Karpas-422 (cell line): ENCODE measurements around the gene LPCAT2. TPM values are rescaled to one million over a fixed set of nuclear protein-coding genes. Genes with fewer than 3 reads are reported as not detected.

Experiments used
- DNase-seq: peaks from one replicate; pipeline ENCODE4 v3.0.0-alpha.2; 2015
- H2AFZ ChIP-seq: fragments of 200-600 bp; sonication (generic); 2 replicates; pipeline ENCODE4 v1.6.1; 2014; ENCODE audit warnings: antibody characterized with exemption, low read length, mixed read lengths
- H3K27ac ChIP-seq: fragments of 200-600 bp; sonication (generic); 2 replicates; pipeline ENCODE4 v1.5.1; 2014; ENCODE audit warnings: mild to moderate bottlenecking, low read length, moderate library complexity
- H3K27me3 ChIP-seq: fragments of 200-600 bp; sonication (generic); 2 replicates; pipeline ENCODE4 v1.6.1; 2014; ENCODE audit warnings: low read length, mixed read lengths
- H3K36me3 ChIP-seq: fragments of 200-600 bp; sonication (generic); 2 replicates; pipeline ENCODE4 v1.6.1; 2014; ENCODE audit warnings: low read length, mixed read lengths; ENCODE audit not compliant: insufficient read depth
- H3K4me1 ChIP-seq: fragments of 200-600 bp; sonication (generic); 2 replicates; pipeline ENCODE4 v1.6.1; 2014; ENCODE audit warnings: mild to moderate bottlenecking, low read length, mixed read lengths
- H3K4me2 ChIP-seq: fragments of 200-600 bp; sonication (generic); 2 replicates; pipeline ENCODE4 v1.6.1; 2014; ENCODE audit warnings: low read length, low read depth, mild to moderate bottlenecking; ENCODE audit not compliant: poor library complexity, severe bottlenecking
- H3K4me3 ChIP-seq: fragments of 200-600 bp; sonication (generic); 2 replicates; pipeline ENCODE4 v1.5.1; 2014; ENCODE audit warnings: mild to moderate bottlenecking, antibody characterized with exemption, low read length, mixed read lengths
- H3K79me2 ChIP-seq: fragments of 200-600 bp; sonication (generic); 2 replicates; pipeline ENCODE4 v1.6.1; 2014; ENCODE audit warnings: mild to moderate bottlenecking, low read length, mixed read lengths
- H3K9ac ChIP-seq: fragments of 200-600 bp; sonication (generic); 2 replicates; pipeline ENCODE4 v1.6.0; 2014; ENCODE audit warnings: low read length
- H3K9me2 ChIP-seq: fragments of 200-600 bp; sonication (generic), shearing (Covaris generic); replicated peaks from 2 replicates; pipeline ENCODE4 v1.6.0; 2014; ENCODE audit warnings: mild to moderate bottlenecking, low read length, moderate library complexity; ENCODE audit not compliant: insufficient read depth
- H3K9me3 ChIP-seq: fragments of 300-700, 200-600 bp; sonication (generic); 2 replicates; pipeline ENCODE4 v1.6.1; 2014; ENCODE audit warnings: low read length, mixed read lengths
- H4K20me1 ChIP-seq: fragments of 200-600 bp; sonication (generic); 2 replicates; pipeline ENCODE4 v1.6.1; 2014; ENCODE audit warnings: mild to moderate bottlenecking, antibody characterized with exemption, low read length, low read depth; ENCODE audit not compliant: insufficient read depth
- total RNA-seq: library from RNA; depleted of rRNA; stranded (reverse); fragments of >200 nt; shearing (Covaris generic); gene quantifications from 2 replicates; pipeline ENCODE4 v1.2.3, GENCODE V29; 2014; ENCODE audit warnings: low replicate concordance

Gene LPCAT2
- total RNA-seq, 1 experiment from 2014 or later = not detected

DNA sequence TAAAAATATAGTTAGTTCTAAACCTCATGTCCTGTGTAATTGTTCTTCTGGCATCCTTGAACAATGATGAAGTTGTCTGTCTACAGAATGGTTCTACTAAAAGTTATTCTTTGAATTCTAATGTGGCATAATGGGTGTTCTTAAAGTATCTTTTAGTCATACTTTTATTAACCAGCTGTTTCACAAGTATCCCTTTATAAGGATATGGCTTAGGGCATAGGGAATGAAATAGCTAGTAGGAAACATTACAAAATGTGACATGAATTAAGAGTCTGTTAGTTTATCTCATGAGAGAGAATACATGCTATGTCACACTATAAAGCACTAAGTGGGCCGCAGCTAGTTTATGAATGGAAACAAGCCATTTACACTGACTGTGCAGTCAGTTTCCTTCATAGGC, 31.3 kb downstream of the LPCAT2 start:
- no peak for DNase-seq
- no peaks in the 10 kb centered on the region for H4K20me1 ChIP-seq
- H3K4me3 ChIP-seq = no peak overlapping the region
- H3K79me2 ChIP-seq = no peaks in the 10 kb centered on the region
- H3K36me3 ChIP-seq = no peaks in the 10 kb centered on the region
- H3K9ac ChIP-seq = no peak overlapping the region
- H2AFZ ChIP-seq = no peak overlapping the region
- H3K4me1 ChIP-seq = no peaks in the 10 kb centered on the region
- no peak overlapping the region for H3K4me2 ChIP-seq
- H3K9me2 ChIP-seq = no peaks in the 10 kb centered on the region
- no peaks in the 10 kb centered on the region for H3K27me3 ChIP-seq
- H3K27ac ChIP-seq = no peak overlapping the region
- H3K9me3 ChIP-seq = no peaks in the 10 kb centered on the region

DNA sequence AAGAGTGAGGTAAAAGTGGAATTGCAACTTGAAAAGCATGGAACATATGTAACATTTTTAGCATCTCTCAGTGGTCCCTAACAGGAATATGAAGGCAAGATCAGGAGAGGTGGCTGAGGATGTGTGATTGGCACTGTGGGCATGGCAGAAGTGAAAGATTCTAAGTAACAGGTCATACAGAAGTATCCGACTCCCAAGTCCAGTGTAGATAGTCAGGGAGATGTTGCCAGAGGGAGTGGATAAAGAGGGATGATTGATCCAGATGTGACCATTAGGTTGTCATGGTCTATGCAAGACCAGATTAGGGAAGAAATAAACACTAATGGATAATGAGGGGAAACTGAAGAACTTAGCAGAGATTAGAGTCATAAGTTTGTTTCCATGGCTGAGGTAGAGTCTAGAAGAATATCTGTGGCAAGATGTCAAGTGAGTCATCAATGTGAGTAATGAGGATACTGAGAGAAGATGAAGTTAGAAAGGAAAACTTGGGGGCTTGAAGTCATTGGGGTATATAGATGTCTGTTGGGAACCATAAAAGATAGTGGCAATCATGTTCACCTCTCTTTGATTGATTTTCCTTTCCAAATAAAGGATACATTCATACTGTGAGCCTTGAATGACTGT, 33.7 kb downstream of the LPCAT2 start:
- no peaks in the 10 kb centered on the region for H4K20me1 ChIP-seq
- H2AFZ ChIP-seq = no peak overlapping the region
- H3K9me2 ChIP-seq = no peaks in the 10 kb centered on the region
- H3K4me2 ChIP-seq = no peak overlapping the region
- no peaks in the 10 kb centered on the region for H3K9me3 ChIP-seq
- no peaks in the 10 kb centered on the region for H3K27me3 ChIP-seq
- no peak for DNase-seq
- H3K79me2 ChIP-seq = no peaks in the 10 kb centered on the region
- H3K27ac ChIP-seq = no peak overlapping the region
- H3K36me3 ChIP-seq = no peaks in the 10 kb centered on the region
- H3K4me1 ChIP-seq = no peaks in the 10 kb centered on the region
- H3K4me3 ChIP-seq = no peak overlapping the region
- H3K9ac ChIP-seq = no peak overlapping the region

DNA sequence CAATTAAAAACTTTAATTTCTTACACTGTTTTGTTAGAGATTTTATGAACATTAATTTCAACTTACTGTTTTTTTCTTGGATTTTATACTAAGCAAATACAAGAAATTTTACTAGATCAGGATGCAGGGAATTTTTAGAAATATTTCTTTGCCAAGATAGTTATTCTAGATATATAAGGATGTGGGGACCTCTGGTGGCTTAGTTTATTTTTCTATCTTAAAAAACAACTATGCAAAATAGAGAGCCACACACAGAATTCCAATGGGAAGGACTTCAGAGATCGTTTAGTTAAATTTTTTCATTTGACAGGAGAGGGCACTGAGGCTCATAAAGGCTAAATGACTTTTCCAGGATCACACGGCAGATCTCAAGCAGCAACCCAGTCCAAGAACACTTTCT, 34.6 kb downstream of the LPCAT2 start:
- no peaks in the 10 kb centered on the region for H3K79me2 ChIP-seq
- no peaks in the 10 kb centered on the region for H3K27me3 ChIP-seq
- H3K4me1 ChIP-seq = no peaks in the 10 kb centered on the region
- H3K27ac ChIP-seq = no peak overlapping the region
- H3K4me3 ChIP-seq = no peak overlapping the region
- no peak overlapping the region for H3K4me2 ChIP-seq
- H3K36me3 ChIP-seq = no peaks in the 10 kb centered on the region
- DNase-seq = no peak
- H3K9ac ChIP-seq = no peak overlapping the region
- H3K9me3 ChIP-seq = no peaks in the 10 kb centered on the region
- no peak overlapping the region for H2AFZ ChIP-seq
- H4K20me1 ChIP-seq = no peaks in the 10 kb centered on the region
- H3K9me2 ChIP-seq = no peaks in the 10 kb centered on the region

DNA sequence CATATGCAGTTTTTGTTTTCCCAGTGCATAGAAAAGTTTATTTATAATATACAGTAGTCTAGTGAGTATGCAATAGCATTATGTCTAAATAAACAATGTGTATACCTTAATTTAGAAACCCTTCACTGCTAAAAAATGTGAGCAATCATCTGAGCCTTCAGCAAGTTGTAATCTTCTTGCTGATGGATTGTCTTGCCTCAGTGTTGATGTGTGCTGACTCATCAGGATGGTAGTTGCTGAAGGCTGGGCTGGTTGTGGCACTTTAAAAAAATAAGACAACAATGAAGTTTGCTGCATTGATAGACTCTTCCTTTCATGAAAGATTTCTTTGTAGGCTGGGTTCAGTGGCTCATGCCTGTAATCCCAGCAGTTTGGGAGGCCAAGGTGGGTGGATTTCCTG, 43.7 kb downstream of the LPCAT2 start:
- Histone ChIP-seq H3K27ac (no peak overlapping the region), H3K4me3 (no peak overlapping the region), H3K9me3 (no peaks in the 10 kb centered on the region), H3K36me3 (no peaks in the 10 kb centered on the region), H3K9me2 (no peaks in the 10 kb centered on the region), H3K4me1 (no peaks in the 10 kb centered on the region), H3K79me2 (no peaks in the 10 kb centered on the region), H3K4me2 (no peak overlapping the region), H4K20me1 (no peaks in the 10 kb centered on the region), H3K9ac (no peak overlapping the region), H3K27me3 (no peaks in the 10 kb centered on the region), H2AFZ (no peak overlapping the region)
- DNase-seq = no peak

DNA sequence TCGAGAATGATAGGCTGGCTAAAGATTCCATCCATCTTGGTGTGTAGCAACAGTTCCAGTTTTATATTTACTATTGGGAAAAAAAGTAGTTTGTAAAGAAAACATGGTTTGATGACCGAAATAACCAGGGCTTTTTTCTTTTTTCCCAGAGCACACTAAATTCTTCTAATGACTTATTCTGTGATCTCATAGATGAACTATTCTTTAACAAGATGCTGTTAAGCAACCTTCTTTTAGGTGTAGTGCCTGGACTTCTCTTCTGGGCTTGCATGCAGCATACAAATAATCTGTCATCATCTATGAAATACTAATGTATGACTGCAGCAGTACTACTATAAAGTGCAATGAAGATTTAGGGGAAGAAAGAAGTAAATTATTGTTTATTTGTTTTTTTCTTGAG, 46.6 kb downstream of the LPCAT2 start:
- no peaks in the 10 kb centered on the region for H3K9me2 ChIP-seq
- H4K20me1 ChIP-seq = no peaks in the 10 kb centered on the region
- DNase-seq = no peak
- H3K79me2 ChIP-seq = no peaks in the 10 kb centered on the region
- H3K4me2 ChIP-seq = no peak overlapping the region
- no peaks in the 10 kb centered on the region for H3K4me1 ChIP-seq
- H3K4me3 ChIP-seq = no peak overlapping the region
- no peaks in the 10 kb centered on the region for H3K27me3 ChIP-seq
- H3K36me3 ChIP-seq = no peaks in the 10 kb centered on the region
- no peak overlapping the region for H2AFZ ChIP-seq
- no peak overlapping the region for H3K27ac ChIP-seq
- no peaks in the 10 kb centered on the region for H3K9me3 ChIP-seq
- no peak overlapping the region for H3K9ac ChIP-seq

DNA sequence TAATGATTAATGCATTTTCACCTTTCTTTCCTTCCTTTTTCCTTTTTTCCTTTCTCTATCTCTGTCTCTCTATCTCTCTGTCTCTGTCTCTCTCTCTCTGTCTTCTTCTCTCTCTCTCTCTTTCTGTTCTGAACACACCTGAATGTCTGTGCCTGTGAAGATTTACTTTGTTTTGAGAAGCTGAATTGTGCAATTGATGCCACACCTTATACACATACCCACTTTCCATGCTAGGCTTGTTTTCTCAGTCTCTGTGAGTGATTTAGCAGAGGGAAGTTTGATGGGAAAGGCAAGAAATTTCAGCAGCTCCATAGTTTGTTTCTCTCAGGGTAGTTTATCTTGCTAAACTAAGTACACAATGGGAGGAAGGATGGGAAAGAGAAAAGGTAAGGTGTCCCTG, 48.3 kb downstream of the LPCAT2 start:
- no peak overlapping the region for H3K4me2 ChIP-seq

DNA sequence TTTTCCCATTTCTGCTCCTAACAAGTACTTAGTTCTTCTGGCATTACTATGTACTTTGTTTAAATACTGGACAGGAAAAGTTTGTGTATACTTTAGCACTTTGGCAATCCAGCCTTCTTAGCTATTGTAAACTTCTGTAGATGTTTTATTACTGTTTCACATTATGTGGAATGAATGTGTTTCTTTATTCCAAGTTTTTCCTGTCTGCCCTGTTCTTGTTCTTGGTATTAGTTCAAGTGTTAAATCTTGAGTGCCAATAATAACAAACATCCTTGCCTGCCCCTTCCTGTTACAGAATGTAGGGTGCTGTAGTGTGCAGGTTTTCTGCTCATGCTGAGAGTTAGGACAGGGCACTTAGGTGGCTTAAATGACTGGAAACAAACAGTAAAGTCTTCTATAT, 50.4 kb downstream of the LPCAT2 start:
- H3K4me3 ChIP-seq = no peak overlapping the region
- no peaks in the 10 kb centered on the region for H3K4me1 ChIP-seq
- H3K27ac ChIP-seq = no peak overlapping the region
- no peaks in the 10 kb centered on the region for H3K9me3 ChIP-seq
- no peak for DNase-seq
- no peaks in the 10 kb centered on the region for H3K36me3 ChIP-seq
- H3K9me2 ChIP-seq = no peaks in the 10 kb centered on the region
- no peaks in the 10 kb centered on the region for H3K27me3 ChIP-seq
- H3K4me2 ChIP-seq = no peak overlapping the region
- no peaks in the 10 kb centered on the region for H3K79me2 ChIP-seq
- no peak overlapping the region for H2AFZ ChIP-seq
- no peaks in the 10 kb centered on the region for H4K20me1 ChIP-seq
- H3K9ac ChIP-seq = no peak overlapping the region

More for the DNA sequence above, 48.3 kb downstream of the LPCAT2 start:
- Histone ChIP-seq H3K27me3 (no peaks in the 10 kb centered on the region), H3K4me1 (no peaks in the 10 kb centered on the region), H3K9me2 (no peaks in the 10 kb centered on the region), H4K20me1 (no peaks in the 10 kb centered on the region), H3K9me3 (no peaks in the 10 kb centered on the region), H3K79me2 (no peaks in the 10 kb centered on the region), H3K9ac (no peak overlapping the region), H2AFZ (no peak overlapping the region), H3K27ac (no peak overlapping the region), H3K4me3 (no peak overlapping the region), H3K36me3 (no peaks in the 10 kb centered on the region)
- no peak for DNase-seq

DNA sequence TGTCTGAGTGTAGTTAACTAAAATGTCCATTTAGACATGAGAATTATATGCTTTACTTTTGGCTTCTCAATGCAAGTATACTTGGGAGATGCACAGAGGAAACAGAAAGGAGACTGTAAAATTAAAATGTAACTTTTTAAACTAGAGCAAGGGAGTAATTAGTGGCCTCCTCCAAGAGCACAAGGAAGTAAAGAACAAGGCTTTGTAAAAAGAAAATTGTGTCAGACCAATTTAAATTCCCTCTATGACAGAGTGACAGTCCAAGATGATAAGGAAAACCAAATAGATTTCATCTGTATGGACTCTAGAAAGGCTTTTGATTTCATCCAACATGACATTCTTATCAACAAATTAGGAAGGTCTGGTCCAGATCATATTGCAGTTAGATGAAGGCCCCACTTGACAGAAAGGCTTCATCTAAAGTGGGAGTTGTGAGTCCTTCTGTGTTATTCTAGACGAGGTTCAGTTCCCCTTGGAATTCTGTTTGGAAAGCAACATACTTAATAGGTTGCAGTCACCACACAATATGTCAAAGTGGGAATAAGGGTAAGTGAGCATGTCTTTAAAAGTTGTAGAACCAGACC, 51.2 kb downstream of the LPCAT2 start:
- H3K4me2 ChIP-seq = no peak overlapping the region
- H3K4me3 ChIP-seq = no peak overlapping the region
- H3K9me2 ChIP-seq = no peaks in the 10 kb centered on the region
- H3K79me2 ChIP-seq = no peaks in the 10 kb centered on the region
- no peak overlapping the region for H2AFZ ChIP-seq
- H4K20me1 ChIP-seq = no peaks in the 10 kb centered on the region
- no peaks in the 10 kb centered on the region for H3K36me3 ChIP-seq
- H3K27ac ChIP-seq = no peak overlapping the region
- H3K9ac ChIP-seq = no peak overlapping the region
- no peak for DNase-seq
- H3K4me1 ChIP-seq = no peaks in the 10 kb centered on the region
- H3K27me3 ChIP-seq = no peaks in the 10 kb centered on the region
- no peaks in the 10 kb centered on the region for H3K9me3 ChIP-seq
